ENCODE results near the gene COL21A1.

DNA sequence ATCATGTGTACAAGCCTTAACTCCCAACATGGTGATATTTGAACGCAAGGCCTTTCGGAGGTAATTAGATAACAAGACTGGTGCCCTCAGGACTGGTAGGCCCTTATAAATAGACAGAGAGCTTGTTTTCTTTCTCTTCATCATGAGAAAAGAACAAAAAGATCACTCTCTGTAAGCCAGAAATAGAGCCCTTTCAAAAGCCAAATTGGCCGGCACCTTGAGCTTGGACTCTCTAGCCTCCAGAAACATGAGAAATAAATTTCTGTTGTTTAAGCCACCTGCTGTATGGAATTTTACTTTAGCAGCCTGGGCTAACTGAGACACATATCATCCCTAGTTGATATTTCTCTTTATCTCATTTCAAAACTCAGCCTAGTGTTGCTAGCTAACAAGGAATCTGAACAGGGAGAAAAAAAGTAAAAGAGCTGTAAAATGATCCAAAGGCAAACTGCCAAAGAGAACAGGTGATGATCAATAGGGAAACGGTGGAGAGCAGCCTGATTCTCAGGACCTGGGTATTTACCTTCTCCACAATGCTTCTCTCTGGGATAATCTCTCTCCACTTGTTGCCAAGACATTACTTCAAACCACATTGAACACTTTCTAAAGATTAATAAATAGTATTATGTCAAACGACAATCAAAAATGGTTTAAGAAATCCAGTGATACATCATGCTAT lies 6.1 kb downstream of the COL21A1 start:
- TF ChIP-seq CTCF (IDR thresholded peaks at IDR 0.05) (no peak), POLR2AphosphoS5 (IDR thresholded peaks at IDR 0.05) (no peak), POLR2A (IDR thresholded peaks at IDR 0.05) (no peak)
